ENCODE measurements around the gene FAM32A.

The FAM32A gene

GRCh38 chr19:16184665-16185122 lies 516 bp upstream of the FAM32A start:
- TF ChIP-seq, protein P1, sequence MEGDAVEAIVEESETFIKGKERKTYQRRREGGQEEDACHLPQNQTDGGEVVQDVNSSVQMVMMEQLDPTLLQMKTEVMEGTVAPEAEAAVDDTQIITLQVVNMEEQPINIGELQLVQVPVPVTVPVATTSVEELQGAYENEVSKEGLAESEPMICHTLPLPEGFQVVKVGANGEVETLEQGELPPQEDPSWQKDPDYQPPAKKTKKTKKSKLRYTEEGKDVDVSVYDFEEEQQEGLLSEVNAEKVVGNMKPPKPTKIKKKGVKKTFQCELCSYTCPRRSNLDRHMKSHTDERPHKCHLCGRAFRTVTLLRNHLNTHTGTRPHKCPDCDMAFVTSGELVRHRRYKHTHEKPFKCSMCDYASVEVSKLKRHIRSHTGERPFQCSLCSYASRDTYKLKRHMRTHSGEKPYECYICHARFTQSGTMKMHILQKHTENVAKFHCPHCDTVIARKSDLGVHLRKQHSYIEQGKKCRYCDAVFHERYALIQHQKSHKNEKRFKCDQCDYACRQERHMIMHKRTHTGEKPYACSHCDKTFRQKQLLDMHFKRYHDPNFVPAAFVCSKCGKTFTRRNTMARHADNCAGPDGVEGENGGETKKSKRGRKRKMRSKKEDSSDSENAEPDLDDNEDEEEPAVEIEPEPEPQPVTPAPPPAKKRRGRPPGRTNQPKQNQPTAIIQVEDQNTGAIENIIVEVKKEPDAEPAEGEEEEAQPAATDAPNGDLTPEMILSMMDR (conservative IDR thresholded peaks at IDR 0.05), result no peak
- peak overlapping the region; percentile 86 for H3K27ac ChIP-seq

DNA sequence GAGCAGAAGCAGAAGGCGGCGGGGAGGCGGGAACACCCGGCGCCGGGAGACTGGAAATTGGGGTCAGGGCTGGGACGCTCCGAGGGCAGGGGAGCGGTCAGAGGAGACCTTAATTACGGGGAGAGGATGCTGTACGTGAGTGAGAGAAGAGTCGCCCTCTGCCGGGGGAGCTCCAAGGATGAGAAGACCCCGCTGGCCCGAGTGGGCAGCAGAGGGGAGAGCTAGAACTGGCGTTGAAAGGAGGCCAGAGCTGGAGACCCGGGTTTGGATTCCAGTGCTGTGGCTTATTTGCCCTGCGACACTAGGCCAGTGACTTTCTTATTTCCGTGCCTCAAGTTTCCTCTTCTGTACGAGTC lies 536 bp downstream of the FAM32A start:
- peak overlapping the region; percentile 86 for H3K27ac ChIP-seq
- TF ChIP-seq, protein P1 (conservative IDR thresholded peaks at IDR 0.05), result peak; percentile 49

GRCh38 chr19:16188521-16188920 lies 3.3 kb downstream of the FAM32A start:
- H3K27ac ChIP-seq, result no peak overlapping the region
- TF ChIP-seq, protein P1 (conservative IDR thresholded peaks at IDR 0.05), result no peak

GRCh38 chr19:16190198-16190597 lies 5.0 kb downstream of the FAM32A start:
- no peak overlapping the region for H3K27ac ChIP-seq
- TF ChIP-seq, protein P1 (conservative IDR thresholded peaks at IDR 0.05), result no peak

- TF ChIP-seq, protein P1 (conservative IDR thresholded peaks at IDR 0.05), result no peak
- no peak overlapping the region for H3K27ac ChIP-seq
These were observed 5.5 kb downstream of the FAM32A start for GRCh38 chr19:16190736-16191135.

DNA sequence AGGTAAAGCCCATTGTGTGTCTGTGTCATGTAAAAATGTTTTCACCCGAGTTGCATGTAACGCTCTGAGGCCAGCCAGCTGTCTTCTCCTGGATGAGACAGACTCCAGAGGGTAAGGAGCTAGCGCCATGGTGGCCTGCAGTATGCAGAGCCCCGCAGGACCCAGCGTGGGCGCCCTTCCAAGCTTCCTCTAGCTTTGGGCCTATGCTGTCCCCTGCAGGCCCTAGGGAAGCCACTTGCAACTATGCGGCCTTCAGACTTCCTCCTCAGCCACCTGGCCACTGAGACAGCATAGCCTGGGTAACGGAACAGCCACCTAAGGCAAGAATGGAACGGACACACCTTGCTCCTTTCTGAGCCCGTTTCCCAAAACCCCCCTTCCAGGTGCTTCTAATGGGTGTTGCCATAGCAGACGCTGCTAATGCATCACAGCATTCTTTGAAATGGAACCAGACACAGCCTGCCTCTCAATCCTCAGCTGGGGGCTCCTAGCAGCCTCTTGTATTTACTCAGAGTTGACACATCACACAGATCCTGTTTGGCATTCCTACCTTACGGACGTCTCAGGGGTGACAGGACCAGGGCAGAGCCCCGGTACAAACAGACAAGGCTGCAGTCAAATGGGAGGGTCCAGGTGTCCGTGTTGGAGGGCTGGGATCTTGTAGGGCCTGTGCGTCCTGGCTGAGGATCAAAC lies 6.2 kb downstream of the FAM32A start:
- TF ChIP-seq, protein P1 (conservative IDR thresholded peaks at IDR 0.05), result no peak
- H3K27ac ChIP-seq, result no peak overlapping the region

GRCh38 chr19:16193466-16193865 lies 8.3 kb downstream of the FAM32A start:
- H3K27ac ChIP-seq, result no peak overlapping the region
- TF ChIP-seq, protein P1 (conservative IDR thresholded peaks at IDR 0.05), result no peak

All from VCaP (cell line).